CD4-positive, alpha-beta T cell treated with Interferon alpha-2 for 1 hour (primary cell): ENCODE measurements around the gene LAP3.

Experiments
- DNase-seq, 2 donors: peaks; one replicate each; pipeline ENCODE4 v3.0.0-alpha.2; 2020 to 2022

The LAP3 gene

GRCh38 chr4:17619416-17620105 is 42.6 kb downstream of the LAP3 start:
- DNase-seq = no peak

- DNase-seq = no peak
These were observed 46.5 kb downstream of the LAP3 start for GRCh38 chr4:17623451-17624001.

- no peak for DNase-seq
These were observed 47.8 kb downstream of the LAP3 start for GRCh38 chr4:17624821-17625220.

GRCh38 chr4:17630228-17630627 is 53.2 kb downstream of the LAP3 start:
- no peak for DNase-seq

GRCh38 chr4:17633600-17633999 is 56.6 kb downstream of the LAP3 start:
- no peak for DNase-seq

GRCh38 chr4:17635056-17635455 is 58.1 kb downstream of the LAP3 start:
- no peak for DNase-seq

- DNase-seq = no peak
These were observed 59.3 kb downstream of the LAP3 start for GRCh38 chr4:17636341-17636695.

- DNase-seq = peak; percentile 62 to 75
These were observed 60.0 kb downstream of the LAP3 start for GRCh38 chr4:17636696-17637622.

GRCh38 chr4:17639136-17639535 is 62.1 kb downstream of the LAP3 start:
- no peak for DNase-seq

- DNase-seq = no peak
These were observed 65.4 kb downstream of the LAP3 start for GRCh38 chr4:17642398-17642783.

- DNase-seq = no peak
These were observed 69.7 kb downstream of the LAP3 start for GRCh38 chr4:17646693-17647092.

- DNase-seq = no peak
These were observed 70.3 kb downstream of the LAP3 start for GRCh38 chr4:17647176-17647806.

- no peak for DNase-seq
These were observed 70.9 kb downstream of the LAP3 start for GRCh38 chr4:17647927-17648326.

GRCh38 chr4:17650406-17650805 is 73.4 kb downstream of the LAP3 start:
- DNase-seq = no peak

GRCh38 chr4:17654701-17655100 is 77.7 kb downstream of the LAP3 start:
- DNase-seq = no peak

- DNase-seq = no peak
These were observed 80.1 kb downstream of the LAP3 start for GRCh38 chr4:17657090-17657489.
